Measurements from ENCODE around the gene TARBP2.
"Not testable (repeated sequence)": the region's sequence is repeated elsewhere in the genome, so short reads cannot be mapped to it uniquely, and the experiment has no call there.

Gene TARBP2

DNA sequence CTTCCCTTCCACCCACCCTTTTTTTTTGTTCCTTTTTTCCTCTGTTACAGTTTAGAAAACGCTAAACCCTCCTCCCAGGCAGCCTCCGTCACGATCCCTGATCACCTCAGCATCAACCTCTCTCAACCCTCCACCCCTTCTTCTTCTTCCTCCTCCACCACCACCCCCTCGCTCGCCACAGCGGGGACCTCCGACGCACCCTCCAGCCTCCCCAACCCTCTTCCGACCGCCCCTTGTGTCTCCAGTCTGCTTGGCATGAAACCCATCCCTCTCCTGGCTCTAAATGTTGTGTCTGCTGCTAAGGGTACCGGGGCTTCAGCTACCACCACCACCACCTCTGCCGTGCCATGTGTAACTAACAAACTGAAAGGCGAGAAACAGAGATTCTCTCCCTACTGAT is 26.3 kb upstream of the TARBP2 start:
- DNase-seq (ENCODE audit: low read depth in 1 of 2, low spot score in 1 of 2): no peak

GRCh38 chr12:53476769-53477209 is 24.3 kb upstream of the TARBP2 start:
- DNase-seq (ENCODE audit: low read depth in 1 of 2, low spot score in 1 of 2): no peak

GRCh38 chr12:53478865-53479264 is 22.2 kb upstream of the TARBP2 start:
- no peak for DNase-seq (ENCODE audit: low read depth in 1 of 2, low spot score in 1 of 2)

DNA sequence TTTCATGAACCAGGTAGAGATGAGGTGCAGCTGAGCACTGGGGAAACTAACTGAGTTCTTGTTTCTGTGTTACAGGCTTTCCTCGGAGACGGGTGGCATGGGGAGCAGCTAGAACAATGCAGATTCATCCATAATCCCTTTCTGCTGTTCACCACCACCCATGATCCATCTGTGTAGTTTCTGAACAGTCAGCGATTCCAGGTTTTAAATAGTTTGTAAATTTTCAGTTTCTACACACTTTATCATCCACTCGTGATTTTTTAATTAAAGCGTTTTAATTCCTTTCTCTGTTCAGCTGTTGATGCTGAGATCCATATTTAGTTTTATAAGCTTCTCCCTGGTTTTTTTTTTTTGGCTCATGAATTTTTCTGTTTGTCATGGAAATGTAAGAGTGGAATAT is 21.8 kb upstream of the TARBP2 start:
- no peak for DNase-seq (ENCODE audit: low read depth in 1 of 2, low spot score in 1 of 2)

DNA sequence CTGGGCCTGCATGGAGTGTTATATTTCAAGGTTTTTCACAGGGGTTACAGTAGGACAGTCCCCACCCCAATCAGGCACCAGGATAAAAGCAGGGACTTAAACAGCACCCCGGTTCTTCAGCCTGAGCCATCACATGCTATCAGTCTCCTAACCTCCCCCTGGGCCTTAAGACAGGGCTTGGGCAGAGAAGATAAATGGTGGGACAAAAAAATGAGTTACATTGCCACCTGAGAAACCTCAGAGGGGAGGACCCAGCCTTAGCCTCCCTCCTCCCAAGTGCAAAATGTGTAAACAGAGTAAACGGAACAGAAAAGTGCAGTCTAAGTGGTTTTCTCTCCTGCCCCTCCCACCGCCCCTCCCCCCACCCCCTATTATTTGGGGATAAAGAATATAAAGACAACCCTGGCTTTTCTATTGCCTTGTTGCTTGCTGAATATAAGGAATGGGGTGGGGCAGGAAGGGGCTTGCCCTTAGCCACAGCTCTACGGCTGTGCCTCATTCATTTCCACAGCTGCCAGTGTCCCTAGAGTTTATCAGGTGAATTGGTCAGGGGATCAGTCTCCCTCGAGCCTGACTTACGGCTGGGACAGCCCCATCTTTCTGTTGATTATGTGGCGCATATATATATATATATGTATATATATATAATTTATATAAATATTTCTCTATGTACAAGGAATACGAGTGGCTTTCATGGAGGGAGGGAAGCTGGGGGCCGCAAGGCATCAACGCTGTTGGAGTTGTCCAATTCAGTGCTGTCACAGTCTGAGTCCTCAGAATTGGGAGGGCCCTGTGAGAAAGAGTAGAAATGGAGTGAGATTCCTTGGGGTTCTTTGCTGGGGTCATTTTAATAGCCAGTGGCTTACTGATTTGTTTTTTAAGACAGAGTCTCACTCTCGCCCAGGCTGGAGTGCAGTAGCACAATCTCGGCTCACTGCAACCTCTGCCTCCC is 20.3 kb upstream of the TARBP2 start:
- no peak for DNase-seq (ENCODE audit: low read depth in 1 of 2, low spot score in 1 of 2)

- DNase-seq (ENCODE audit: low read depth in 1 of 2, low spot score in 1 of 2): not testable (repeated sequence)
These were observed 19.6 kb upstream of the TARBP2 start for GRCh38 chr12:53481458-53481857.

DNA sequence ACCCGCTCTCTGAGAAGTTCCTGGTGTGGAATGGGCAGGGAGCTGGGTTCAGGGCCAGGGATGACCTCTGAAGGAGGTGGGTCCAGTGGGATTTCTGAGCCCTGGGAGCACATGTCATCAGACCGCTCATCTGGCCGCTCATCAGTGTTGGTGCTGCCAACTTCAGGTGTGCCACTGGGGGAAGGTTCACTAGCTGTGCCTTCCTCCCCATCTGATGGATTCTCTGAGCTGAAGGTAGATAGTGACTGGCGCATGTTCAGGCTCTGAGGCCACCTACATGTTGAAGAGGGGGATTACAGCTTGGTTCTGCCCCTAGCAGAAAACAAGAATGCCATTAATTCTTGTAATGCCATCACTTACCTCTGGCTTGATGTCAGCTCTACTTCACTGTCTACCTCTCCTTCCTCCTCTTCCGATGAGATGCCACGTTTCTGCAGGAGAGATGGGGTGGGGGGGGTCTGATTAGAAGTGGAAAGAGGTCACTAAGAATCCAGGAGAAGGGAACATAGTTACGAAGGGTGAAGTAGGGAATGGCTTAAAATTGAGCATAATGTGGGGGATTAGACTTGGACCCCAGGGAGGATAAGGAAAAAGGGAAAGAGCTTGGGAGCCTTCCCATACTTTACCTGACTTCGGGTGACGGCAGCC is 19.0 kb upstream of the TARBP2 start:
- DNase-seq (ENCODE audit: low read depth in 1 of 2, low spot score in 1 of 2): no peak

DNA sequence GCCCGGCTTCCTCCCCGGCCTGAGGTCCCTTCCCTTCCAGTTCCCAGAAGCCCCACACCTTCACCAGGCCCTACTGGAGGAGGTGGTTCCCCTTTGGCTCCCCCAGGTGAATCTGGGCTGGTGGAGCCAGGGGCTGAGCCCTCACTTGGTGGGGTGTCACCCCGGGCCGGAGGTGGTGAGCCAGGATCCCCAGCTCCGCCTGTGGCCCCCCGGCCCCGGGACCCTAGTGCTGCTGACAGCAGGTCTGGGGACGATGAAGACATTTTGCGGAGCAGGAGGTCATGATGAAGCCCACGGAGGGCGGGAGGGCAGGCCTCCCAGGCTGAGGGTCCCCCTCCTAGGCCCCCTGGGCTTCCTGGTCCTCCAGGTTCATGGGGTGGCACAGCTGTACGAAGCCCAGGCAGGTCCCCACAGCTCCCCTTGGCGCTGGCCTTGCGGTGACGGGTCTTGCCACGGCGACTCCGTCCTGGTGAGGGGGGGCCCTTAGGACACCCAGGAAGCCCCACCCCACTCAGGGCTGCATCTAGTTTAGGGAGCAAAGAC is 18.4 kb upstream of the TARBP2 start:
- DNase-seq (ENCODE audit: low read depth in 1 of 2, low spot score in 1 of 2): no peak

DNA sequence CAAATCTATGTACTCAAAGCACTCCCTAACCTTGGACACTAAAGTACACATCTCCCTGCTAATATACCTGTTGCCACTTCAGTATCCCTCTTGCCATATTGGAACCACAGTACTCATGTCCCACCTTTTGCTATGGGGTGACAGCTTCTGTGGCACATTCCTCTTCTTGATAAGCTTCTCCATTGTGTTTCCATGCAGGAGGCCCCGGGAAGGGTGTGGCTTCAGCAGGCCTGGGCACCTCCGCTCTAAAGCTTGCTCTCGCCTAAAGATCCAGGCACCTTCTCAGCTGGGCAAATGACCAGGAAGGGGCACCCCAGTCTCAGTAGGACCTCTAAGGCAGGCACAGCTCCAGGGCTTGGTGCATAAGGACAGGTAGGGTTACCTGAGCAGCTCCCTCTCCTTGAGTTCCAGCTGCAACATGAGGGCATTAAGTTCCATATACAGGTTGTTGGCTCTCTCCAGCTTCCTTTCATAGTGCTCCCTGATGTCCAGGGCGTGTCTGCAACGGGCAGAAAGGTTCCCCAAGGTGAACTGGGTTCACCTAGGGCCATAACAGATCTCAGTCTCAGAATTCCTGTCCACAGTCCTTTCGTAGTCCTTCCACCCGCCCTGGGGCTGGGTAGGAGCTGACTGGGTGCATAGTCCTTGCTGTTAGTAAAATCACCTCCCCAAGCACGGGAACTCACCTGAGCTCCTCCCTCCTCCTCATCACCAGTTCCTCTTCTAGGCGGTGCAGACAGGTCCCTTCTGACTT is 17.7 kb upstream of the TARBP2 start:
- DNase-seq (ENCODE audit: low read depth in 1 of 2, low spot score in 1 of 2): no peak

DNA sequence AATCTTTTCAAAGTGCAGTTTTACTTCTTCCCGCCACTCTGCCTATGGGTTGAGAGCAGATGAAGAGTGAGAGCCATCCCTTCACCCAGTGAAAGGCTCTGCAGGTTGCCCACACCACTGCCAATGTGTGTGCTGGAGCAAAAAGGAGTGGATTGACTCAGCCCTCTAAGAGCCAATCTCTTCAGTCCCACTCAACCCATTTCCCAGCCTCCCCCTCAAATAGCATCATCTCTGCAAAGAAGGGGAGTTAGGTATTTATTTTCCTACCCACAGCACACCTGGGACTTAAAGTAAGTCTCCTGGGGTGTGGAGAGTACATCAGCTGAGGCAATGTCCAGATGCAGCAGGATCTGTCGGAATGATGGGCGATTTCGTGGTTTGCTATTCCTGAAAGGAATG is 17.1 kb upstream of the TARBP2 start:
- no peak for DNase-seq (ENCODE audit: low read depth in 1 of 2, low spot score in 1 of 2)

DNA sequence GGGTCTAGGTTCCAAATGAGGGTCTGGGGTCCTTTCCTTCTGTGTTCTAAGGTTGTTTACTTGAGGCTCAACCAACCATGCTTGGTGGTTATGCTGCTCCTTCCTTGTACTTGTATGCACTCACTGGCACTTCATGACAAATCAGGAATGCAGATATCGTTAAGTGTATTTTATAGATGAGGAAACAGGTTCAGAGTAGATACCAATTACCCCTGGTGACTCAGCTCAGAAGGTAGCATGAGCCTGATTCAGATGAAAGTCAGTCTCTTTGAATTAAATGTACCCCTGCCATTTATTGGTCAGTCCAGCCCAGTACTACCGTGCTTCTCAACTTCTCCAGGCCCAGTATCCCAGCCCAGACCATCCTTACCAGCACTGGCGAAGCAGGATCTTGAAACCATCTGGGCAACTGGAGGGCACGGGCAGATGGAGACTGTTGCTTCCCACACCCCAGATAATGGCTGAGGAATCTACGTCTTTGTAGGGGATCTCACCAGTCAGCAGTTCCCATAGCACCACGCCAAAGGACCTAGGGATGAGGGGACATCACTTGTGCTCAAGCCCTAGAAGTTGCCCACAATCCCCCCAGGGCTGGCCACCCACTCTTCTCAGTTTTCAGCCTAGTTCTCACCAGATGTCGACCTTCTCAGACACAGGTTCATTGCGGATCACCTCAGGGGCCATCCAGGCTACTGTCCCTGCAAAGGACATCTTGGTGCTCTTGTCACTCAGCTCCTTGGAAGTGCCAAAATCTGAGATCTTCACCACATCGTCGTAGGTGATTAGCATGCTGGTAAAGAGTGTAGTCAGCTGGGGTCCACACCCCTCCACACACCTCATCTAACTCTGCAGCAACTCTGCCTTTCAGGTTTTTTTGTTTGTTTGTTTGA is 16.2 kb upstream of the TARBP2 start:
- DNase-seq (ENCODE audit: low read depth in 1 of 2, low spot score in 1 of 2): no peak

- no peak for DNase-seq (ENCODE audit: low read depth in 1 of 2, low spot score in 1 of 2)
These were observed 14.9 kb upstream of the TARBP2 start for GRCh38 chr12:53485955-53486735.

DNA sequence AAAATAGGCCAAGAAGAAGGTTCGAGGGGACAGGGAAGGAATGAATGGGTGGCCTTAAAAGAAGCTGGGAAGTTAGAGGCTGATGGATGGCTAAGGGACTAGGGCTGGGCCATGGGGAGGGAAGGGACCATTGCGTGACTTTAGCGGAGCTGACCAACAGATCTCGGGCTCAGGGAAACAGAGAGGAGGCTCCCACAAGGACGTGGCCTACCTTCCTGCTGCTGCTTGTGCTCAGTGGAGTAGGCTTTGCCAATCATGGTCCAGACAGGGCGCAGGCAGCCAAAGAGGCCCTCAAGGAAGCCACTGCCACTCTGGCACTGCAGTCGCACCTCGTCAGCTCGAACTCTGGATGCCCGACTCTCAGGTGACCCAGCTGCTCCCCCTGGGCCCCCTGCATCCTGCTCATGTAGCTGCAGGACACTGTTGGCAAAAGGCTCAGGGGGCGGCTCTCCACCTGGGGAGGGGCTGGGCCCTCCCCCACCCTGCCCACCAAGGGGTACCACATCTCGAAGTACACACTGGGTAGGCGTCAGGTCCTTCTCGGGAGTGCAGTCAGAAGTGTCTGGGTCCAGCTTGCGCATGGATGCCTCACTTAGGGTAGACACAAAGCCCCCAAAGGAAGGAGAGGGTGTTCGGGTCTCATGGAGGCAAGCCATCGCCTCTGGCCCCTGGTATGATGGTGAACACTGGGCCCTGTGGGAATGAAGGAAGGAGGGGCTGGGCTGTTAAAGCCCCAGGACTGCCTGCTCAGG is 14.2 kb upstream of the TARBP2 start:
- no peak for DNase-seq (ENCODE audit: low read depth in 1 of 2, low spot score in 1 of 2)

- no peak for DNase-seq (ENCODE audit: low read depth in 1 of 2, low spot score in 1 of 2)
These were observed 11.7 kb upstream of the TARBP2 start for GRCh38 chr12:53489242-53489864.

DNA sequence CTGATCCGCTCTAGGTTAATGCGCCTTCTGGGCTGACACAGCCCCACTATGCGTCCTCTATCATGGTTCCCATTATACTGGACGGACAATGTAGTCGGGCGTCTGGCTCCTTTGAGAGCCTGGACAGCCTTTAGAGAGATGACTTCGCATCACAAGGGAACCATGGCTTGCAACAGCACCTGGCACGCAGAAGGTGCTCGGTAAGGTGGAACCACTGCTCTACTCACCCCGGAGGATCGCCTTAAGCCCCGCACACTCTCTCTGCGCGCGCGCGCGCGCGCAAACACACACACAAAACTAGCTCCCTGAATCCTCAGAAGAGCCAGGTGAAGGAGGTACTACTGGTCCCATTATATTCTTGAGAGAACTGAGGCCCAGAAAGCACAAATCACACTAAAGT is 8.9 kb upstream of the TARBP2 start:
- no peak for DNase-seq (ENCODE audit: low read depth in 1 of 2, low spot score in 1 of 2)

GRCh38 chr12:53492830-53493609 is 8.1 kb upstream of the TARBP2 start:
- peak; percentile 76 to 80 for DNase-seq (ENCODE audit: low read depth in 1 of 2, low spot score in 1 of 2)

DNA sequence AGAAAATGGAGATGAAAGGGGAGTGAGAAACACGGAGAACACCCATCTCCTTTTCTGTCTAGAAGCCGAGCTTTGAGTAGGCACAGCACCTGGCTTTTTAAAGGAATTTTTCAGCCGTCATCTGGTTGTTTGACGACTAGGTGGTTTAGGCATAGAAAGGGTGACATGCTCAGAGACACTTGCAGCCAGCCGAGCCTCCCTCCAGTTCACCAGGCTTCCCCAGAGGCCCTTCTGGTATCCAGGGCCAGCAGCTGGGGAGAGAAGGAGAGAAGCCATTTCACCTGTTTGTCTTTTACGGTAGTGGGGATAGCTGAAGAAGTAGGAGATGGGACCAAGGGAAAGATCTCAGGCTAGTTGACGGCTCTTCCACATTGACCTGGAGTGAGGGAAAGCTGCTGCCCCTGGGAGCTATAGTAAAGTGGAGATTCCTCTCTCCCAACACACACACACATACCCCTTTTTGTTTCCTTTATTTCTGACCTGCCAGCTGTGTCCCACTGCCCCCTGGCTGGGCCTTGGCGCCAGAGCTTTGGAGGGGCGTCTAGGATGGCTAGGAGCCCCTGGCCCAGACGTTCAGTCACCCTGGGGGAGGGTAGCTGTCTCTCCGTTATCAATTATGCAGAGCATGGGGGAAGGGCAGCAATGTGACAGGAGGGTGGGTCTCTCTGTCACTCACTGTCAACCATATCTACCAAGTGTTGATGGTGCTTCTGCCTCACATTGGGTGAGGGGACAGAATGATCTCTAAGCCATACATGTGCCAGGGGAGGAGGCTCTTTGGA is 7.3 kb upstream of the TARBP2 start:
- no peak for DNase-seq (ENCODE audit: low read depth in 1 of 2, low spot score in 1 of 2)

Measured in stimulated activated CD4-positive, alpha-beta T cell treated with anti-CD3 and anti-CD28 coated beads, Interleukin-15, amount 100 ng/mL, for 1 hour (primary cell).